Esophagus squamous epithelium (tissue), 4 donors: Measurements from ENCODE around the gene SMIM15.

Experiments
- CTCF ChIP-seq, 6 experiments: fragments of 450-650 bp in 4 of 6; fragments of 200-600 bp in 2 of 6; sonication (generic) in 2 of 6; IDR thresholded peaks; one replicate each; pipeline ENCODE4 v1.5.1; 2016 to 2019; ENCODE audit warnings: antibody characterized with exemption in 6 of 6, mild to moderate bottlenecking in 4 of 6, moderate library complexity in 4 of 6
- POLR2A ChIP-seq, 4 donors: fragments of 450-650 bp; IDR thresholded peaks; one replicate each; pipeline ENCODE4 v1.6.1; 2017; ENCODE audit warnings: antibody characterized with exemption in 4 of 4, mild to moderate bottlenecking in 4 of 4, moderate library complexity in 3 of 4

GRCh38 chr5:61162832-61163567, 732 bp upstream of the SMIM15 start:
- TF ChIP-seq POLR2A (IDR thresholded peaks at IDR 0.05) (no peak), CTCF (IDR thresholded peaks at IDR 0.05) (no peak)
